Measurements from ENCODE around the gene SOX6. TPM values are rescaled to one million over a fixed set of nuclear protein-coding genes. Genes with fewer than 3 reads are reported as not detected.

Gene SOX6
- total RNA-seq, 1 experiment from 2014 or later = 0.21 TPM

DNA sequence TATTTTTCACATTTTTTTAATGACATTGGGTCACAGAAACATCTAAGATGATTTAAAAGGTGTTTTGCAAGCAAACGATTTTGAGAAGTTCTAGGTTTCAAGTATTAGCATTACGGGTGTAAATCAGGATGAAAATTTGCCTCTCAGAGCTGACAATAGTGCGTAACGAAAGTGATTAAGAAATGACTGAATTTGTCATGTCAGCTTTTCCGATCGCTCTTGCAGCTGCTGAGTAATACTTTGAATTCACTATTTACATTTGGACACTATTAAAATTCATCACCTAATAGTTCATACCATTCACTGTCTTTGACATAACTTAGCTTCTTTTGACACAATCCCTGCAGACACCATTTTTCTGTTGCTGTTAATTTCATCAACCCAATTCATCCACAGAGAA is 205.2 kb downstream of the SOX6 start:
- no peak for ATAC-seq
- Histone ChIP-seq H3K9me3 (ENCODE audit: control insufficient read depth, insufficient read depth, low read depth, low read length) (no peaks in the 10 kb centered on the region), H3K27ac (ENCODE audit: low read length) (no peak overlapping the region), H3K4me1 (ENCODE audit: control insufficient read depth, insufficient read depth, low read length) (no peaks in the 10 kb centered on the region), H3K27me3 (ENCODE audit: control insufficient read depth, insufficient read depth, low read length) (no peaks in the 10 kb centered on the region), H3K4me3 (ENCODE audit: low read depth in 2 of 2, low read length in 2 of 2) (no peak overlapping the region), H3K36me3 (ENCODE audit: control insufficient read depth, insufficient read depth, low read length) (no peaks in the 10 kb centered on the region)
- TF ChIP-seq SIN3A (IDR thresholded peaks at IDR 0.05; ENCODE audit: borderline replicate concordance, insufficient read depth, low read depth, low read length) = no peak
- TF ChIP-seq, protein P1, sequence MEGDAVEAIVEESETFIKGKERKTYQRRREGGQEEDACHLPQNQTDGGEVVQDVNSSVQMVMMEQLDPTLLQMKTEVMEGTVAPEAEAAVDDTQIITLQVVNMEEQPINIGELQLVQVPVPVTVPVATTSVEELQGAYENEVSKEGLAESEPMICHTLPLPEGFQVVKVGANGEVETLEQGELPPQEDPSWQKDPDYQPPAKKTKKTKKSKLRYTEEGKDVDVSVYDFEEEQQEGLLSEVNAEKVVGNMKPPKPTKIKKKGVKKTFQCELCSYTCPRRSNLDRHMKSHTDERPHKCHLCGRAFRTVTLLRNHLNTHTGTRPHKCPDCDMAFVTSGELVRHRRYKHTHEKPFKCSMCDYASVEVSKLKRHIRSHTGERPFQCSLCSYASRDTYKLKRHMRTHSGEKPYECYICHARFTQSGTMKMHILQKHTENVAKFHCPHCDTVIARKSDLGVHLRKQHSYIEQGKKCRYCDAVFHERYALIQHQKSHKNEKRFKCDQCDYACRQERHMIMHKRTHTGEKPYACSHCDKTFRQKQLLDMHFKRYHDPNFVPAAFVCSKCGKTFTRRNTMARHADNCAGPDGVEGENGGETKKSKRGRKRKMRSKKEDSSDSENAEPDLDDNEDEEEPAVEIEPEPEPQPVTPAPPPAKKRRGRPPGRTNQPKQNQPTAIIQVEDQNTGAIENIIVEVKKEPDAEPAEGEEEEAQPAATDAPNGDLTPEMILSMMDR (IDR thresholded peaks at IDR 0.05) = no peak
- TF ChIP-seq, protein P2, sequence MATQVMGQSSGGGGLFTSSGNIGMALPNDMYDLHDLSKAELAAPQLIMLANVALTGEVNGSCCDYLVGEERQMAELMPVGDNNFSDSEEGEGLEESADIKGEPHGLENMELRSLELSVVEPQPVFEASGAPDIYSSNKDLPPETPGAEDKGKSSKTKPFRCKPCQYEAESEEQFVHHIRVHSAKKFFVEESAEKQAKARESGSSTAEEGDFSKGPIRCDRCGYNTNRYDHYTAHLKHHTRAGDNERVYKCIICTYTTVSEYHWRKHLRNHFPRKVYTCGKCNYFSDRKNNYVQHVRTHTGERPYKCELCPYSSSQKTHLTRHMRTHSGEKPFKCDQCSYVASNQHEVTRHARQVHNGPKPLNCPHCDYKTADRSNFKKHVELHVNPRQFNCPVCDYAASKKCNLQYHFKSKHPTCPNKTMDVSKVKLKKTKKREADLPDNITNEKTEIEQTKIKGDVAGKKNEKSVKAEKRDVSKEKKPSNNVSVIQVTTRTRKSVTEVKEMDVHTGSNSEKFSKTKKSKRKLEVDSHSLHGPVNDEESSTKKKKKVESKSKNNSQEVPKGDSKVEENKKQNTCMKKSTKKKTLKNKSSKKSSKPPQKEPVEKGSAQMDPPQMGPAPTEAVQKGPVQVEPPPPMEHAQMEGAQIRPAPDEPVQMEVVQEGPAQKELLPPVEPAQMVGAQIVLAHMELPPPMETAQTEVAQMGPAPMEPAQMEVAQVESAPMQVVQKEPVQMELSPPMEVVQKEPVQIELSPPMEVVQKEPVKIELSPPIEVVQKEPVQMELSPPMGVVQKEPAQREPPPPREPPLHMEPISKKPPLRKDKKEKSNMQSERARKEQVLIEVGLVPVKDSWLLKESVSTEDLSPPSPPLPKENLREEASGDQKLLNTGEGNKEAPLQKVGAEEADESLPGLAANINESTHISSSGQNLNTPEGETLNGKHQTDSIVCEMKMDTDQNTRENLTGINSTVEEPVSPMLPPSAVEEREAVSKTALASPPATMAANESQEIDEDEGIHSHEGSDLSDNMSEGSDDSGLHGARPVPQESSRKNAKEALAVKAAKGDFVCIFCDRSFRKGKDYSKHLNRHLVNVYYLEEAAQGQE (IDR thresholded peaks at IDR 0.05; ENCODE audit: insufficient read depth in 1 of 2, low read depth in 2 of 2, low read length in 1 of 2) = no peak
- no peak for TF ChIP-seq TCF7L2 (IDR thresholded peaks at IDR 0.05; ENCODE audit: low read depth, low read length)
- no peak for TF ChIP-seq POLR2AphosphoS5 (IDR thresholded peaks at IDR 0.05; ENCODE audit: low read depth, low read length)
- intact Hi-C loops (cut with micrococcal nuclease; ENCODE audit: unreplicated experiment) = no loop called here
- no peak for DNase-seq (ENCODE audit: low read depth, low spot score)
- in situ Hi-C loops (cut with HindIII; ENCODE audit: low pct_unique_long_range_greater_than_20kb, low sequenced_read_pairs) = no loop called here
- no TSS peak for BruUV-seq (replicated peaks)
- ChIA-PET CTCF (no interaction called here), POLR2A (interaction anchor here (0.5 kb wide), 1 partner anchor 46 kb away, joined by 10 read pairs; no protein-coding TSS in a partner anchor)

- TF ChIP-seq, protein P1 (IDR thresholded peaks at IDR 0.05) = no peak
- TF ChIP-seq POLR2AphosphoS5 (IDR thresholded peaks at IDR 0.05; ENCODE audit: low read depth, low read length) (no peak), SIN3A (IDR thresholded peaks at IDR 0.05; ENCODE audit: borderline replicate concordance, insufficient read depth, low read depth, low read length) (no peak), TCF7L2 (IDR thresholded peaks at IDR 0.05; ENCODE audit: low read depth, low read length) (no peak)
- TF ChIP-seq, protein P2 (IDR thresholded peaks at IDR 0.05; ENCODE audit: insufficient read depth in 1 of 2, low read depth in 2 of 2, low read length in 1 of 2) = no peak
- Histone ChIP-seq H3K36me3 (ENCODE audit: control insufficient read depth, insufficient read depth, low read length) (no peaks in the 10 kb centered on the region), H3K9me3 (ENCODE audit: control insufficient read depth, insufficient read depth, low read depth, low read length) (no peaks in the 10 kb centered on the region), H3K27ac (ENCODE audit: low read length) (no peak overlapping the region), H3K4me3 (ENCODE audit: low read depth in 2 of 2, low read length in 2 of 2) (no peak overlapping the region), H3K4me1 (ENCODE audit: control insufficient read depth, insufficient read depth, low read length) (no peaks in the 10 kb centered on the region), H3K27me3 (ENCODE audit: control insufficient read depth, insufficient read depth, low read length) (no peaks in the 10 kb centered on the region)
- ATAC-seq (no peak), DNase-seq (ENCODE audit: low read depth, low spot score) (no peak)
- BruUV-seq (replicated peaks) = no TSS peak
- POLR2A ChIA-PET = no interaction called here
- CTCF ChIA-PET = no interaction called here
- in situ Hi-C loops (cut with HindIII; ENCODE audit: low pct_unique_long_range_greater_than_20kb, low sequenced_read_pairs) = no loop called here
- intact Hi-C loops (cut with micrococcal nuclease; ENCODE audit: unreplicated experiment) = no loop called here
Measured at GRCh38 chr11:16149476-16149875, 206.9 kb downstream of the SOX6 start.
